Measurements from ENCODE around the gene FBXO11. TPM values are rescaled to one million over a fixed set of nuclear protein-coding genes. Genes with fewer than 3 reads are reported as not detected.
"Not testable (repeated sequence)": the region's sequence is repeated elsewhere in the genome, so short reads cannot be mapped to it uniquely, and the experiment has no call there.

Gene FBXO11
- polyA plus RNA-seq, 1 donor (not counting 4 experiments of a cell fraction or from before 2014, with no cell fraction given) = 45.5 TPM

GRCh38 chr2:47864566-47864965 lies 41.7 kb downstream of the FBXO11 start:
- H3K4me1 ChIP-seq (ENCODE audit: control insufficient read depth, extremely low read depth, insufficient read depth, low read length) = peaks cover 12% of the 10 kb centered on the region
- H3K4me3 ChIP-seq (ENCODE audit: control insufficient read depth in 2 of 3, extremely low read depth in 1 of 3, insufficient read depth in 2 of 3, low read depth in 1 of 3, low read length in 3 of 3) = no peak overlapping the region
- no peak overlapping the region for H3K27ac ChIP-seq (ENCODE audit: control insufficient read depth, insufficient read depth, low read length)
- no peaks in the 10 kb centered on the region for H3K9me3 ChIP-seq (ENCODE audit: control insufficient read depth, low read depth, low read length)
- H3K4me2 ChIP-seq (ENCODE audit: control insufficient read depth, extremely low read depth, insufficient read depth, low read depth, low read length) = no peak overlapping the region
- dilution Hi-C loops (cut with MboI; ENCODE audit: extremely low pct_ligation_motif_present, low sequenced_read_pairs) = no loop called here
- no peaks in the 10 kb centered on the region for H3K36me3 ChIP-seq (ENCODE audit: control insufficient read depth in 2 of 2, extremely low read depth in 1 of 2, insufficient read depth in 2 of 2, low read length in 2 of 2)
- FAIRE-seq (no peak), DNase-seq (ENCODE audit: low read depth, low spot score) (no peak)
- peaks cover 94% of the 10 kb centered on the region for H3K79me2 ChIP-seq (ENCODE audit: control insufficient read depth, insufficient read depth, low read length)
- no peak overlapping the region for H3K9ac ChIP-seq (ENCODE audit: control insufficient read depth, extremely low read depth, insufficient read depth, low read length)
- H4K20me1 ChIP-seq (ENCODE audit: control insufficient read depth, extremely low read depth, insufficient read depth, low read length) = peaks cover 4% of the 10 kb centered on the region
- H3K9me1 ChIP-seq (ENCODE audit: control insufficient read depth, extremely low read depth, insufficient read depth, low read length) = no peaks in the 10 kb centered on the region
- no peak for TF ChIP-seq EZH2 (IDR thresholded peaks at IDR 0.05; ENCODE audit: low read length)
- TF ChIP-seq, protein P1, sequence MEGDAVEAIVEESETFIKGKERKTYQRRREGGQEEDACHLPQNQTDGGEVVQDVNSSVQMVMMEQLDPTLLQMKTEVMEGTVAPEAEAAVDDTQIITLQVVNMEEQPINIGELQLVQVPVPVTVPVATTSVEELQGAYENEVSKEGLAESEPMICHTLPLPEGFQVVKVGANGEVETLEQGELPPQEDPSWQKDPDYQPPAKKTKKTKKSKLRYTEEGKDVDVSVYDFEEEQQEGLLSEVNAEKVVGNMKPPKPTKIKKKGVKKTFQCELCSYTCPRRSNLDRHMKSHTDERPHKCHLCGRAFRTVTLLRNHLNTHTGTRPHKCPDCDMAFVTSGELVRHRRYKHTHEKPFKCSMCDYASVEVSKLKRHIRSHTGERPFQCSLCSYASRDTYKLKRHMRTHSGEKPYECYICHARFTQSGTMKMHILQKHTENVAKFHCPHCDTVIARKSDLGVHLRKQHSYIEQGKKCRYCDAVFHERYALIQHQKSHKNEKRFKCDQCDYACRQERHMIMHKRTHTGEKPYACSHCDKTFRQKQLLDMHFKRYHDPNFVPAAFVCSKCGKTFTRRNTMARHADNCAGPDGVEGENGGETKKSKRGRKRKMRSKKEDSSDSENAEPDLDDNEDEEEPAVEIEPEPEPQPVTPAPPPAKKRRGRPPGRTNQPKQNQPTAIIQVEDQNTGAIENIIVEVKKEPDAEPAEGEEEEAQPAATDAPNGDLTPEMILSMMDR (optimal IDR thresholded peaks at IDR 0.05 in 1 of 3, IDR thresholded peaks at IDR 0.05 in 1 of 3, conservative IDR thresholded peaks at IDR 0.05 in 1 of 3; ENCODE audit: extremely low read depth in 1 of 3, insufficient read depth in 2 of 3, low read length in 3 of 3) = no peak
- H3K27me3 ChIP-seq (ENCODE audit: control insufficient read depth, extremely low read depth, insufficient read depth, low read length) = no peaks in the 10 kb centered on the region
- H2AFZ ChIP-seq (ENCODE audit: control insufficient read depth, low read length) = no peak overlapping the region

GRCh38 chr2:47862949-47863348 lies 43.3 kb downstream of the FBXO11 start:
- dilution Hi-C loops (cut with MboI; ENCODE audit: extremely low pct_ligation_motif_present, low sequenced_read_pairs) = no loop called here
- no peak overlapping the region for H3K9ac ChIP-seq (ENCODE audit: control insufficient read depth, extremely low read depth, insufficient read depth, low read length)
- H3K4me3 ChIP-seq (ENCODE audit: control insufficient read depth in 2 of 3, extremely low read depth in 1 of 3, insufficient read depth in 2 of 3, low read depth in 1 of 3, low read length in 3 of 3) = no peak overlapping the region
- H4K20me1 ChIP-seq (ENCODE audit: control insufficient read depth, extremely low read depth, insufficient read depth, low read length) = peaks cover 4% of the 10 kb centered on the region
- H3K4me1 ChIP-seq (ENCODE audit: control insufficient read depth, extremely low read depth, insufficient read depth, low read length) = peaks cover 12% of the 10 kb centered on the region
- DNase-seq (ENCODE audit: low read depth, low spot score) (no peak), FAIRE-seq (no peak)
- H3K27ac ChIP-seq (ENCODE audit: control insufficient read depth, insufficient read depth, low read length) = no peak overlapping the region
- H3K79me2 ChIP-seq (ENCODE audit: control insufficient read depth, insufficient read depth, low read length) = peaks cover 91% of the 10 kb centered on the region
- H3K27me3 ChIP-seq (ENCODE audit: control insufficient read depth, extremely low read depth, insufficient read depth, low read length) = no peaks in the 10 kb centered on the region
- no peaks in the 10 kb centered on the region for H3K36me3 ChIP-seq (ENCODE audit: control insufficient read depth in 2 of 2, extremely low read depth in 1 of 2, insufficient read depth in 2 of 2, low read length in 2 of 2)
- H2AFZ ChIP-seq (ENCODE audit: control insufficient read depth, low read length) = no peak overlapping the region
- H3K4me2 ChIP-seq (ENCODE audit: control insufficient read depth, extremely low read depth, insufficient read depth, low read depth, low read length) = no peak overlapping the region
- TF ChIP-seq EZH2 (IDR thresholded peaks at IDR 0.05; ENCODE audit: low read length) = no peak
- TF ChIP-seq, protein P1 (optimal IDR thresholded peaks at IDR 0.05 in 1 of 3, IDR thresholded peaks at IDR 0.05 in 1 of 3, conservative IDR thresholded peaks at IDR 0.05 in 1 of 3; ENCODE audit: extremely low read depth in 1 of 3, insufficient read depth in 2 of 3, low read length in 3 of 3) = no peak
- H3K9me1 ChIP-seq (ENCODE audit: control insufficient read depth, extremely low read depth, insufficient read depth, low read length) = no peaks in the 10 kb centered on the region
- H3K9me3 ChIP-seq (ENCODE audit: control insufficient read depth, low read depth, low read length) = no peaks in the 10 kb centered on the region

GRCh38 chr2:47853067-47853777 lies 53.1 kb downstream of the FBXO11 start:
- H3K9me3 ChIP-seq (ENCODE audit: control insufficient read depth, low read depth, low read length); H4K20me1 ChIP-seq (ENCODE audit: control insufficient read depth, extremely low read depth, insufficient read depth, low read length); H3K4me2 ChIP-seq (ENCODE audit: control insufficient read depth, extremely low read depth, insufficient read depth, low read depth, low read length); DNase-seq (ENCODE audit: low read depth, low spot score); FAIRE-seq; H3K36me3 ChIP-seq (ENCODE audit: control insufficient read depth in 2 of 2, extremely low read depth in 1 of 2, insufficient read depth in 2 of 2, low read length in 2 of 2); H3K4me3 ChIP-seq (ENCODE audit: control insufficient read depth in 2 of 3, extremely low read depth in 1 of 3, insufficient read depth in 2 of 3, low read depth in 1 of 3, low read length in 3 of 3); H3K4me1 ChIP-seq (ENCODE audit: control insufficient read depth, extremely low read depth, insufficient read depth, low read length); H3K9me1 ChIP-seq (ENCODE audit: control insufficient read depth, extremely low read depth, insufficient read depth, low read length); H3K9ac ChIP-seq (ENCODE audit: control insufficient read depth, extremely low read depth, insufficient read depth, low read length); H2AFZ ChIP-seq (ENCODE audit: control insufficient read depth, low read length); H3K27ac ChIP-seq (ENCODE audit: control insufficient read depth, insufficient read depth, low read length); dilution Hi-C loops (cut with MboI; ENCODE audit: extremely low pct_ligation_motif_present, low sequenced_read_pairs); H3K27me3 ChIP-seq (ENCODE audit: control insufficient read depth, extremely low read depth, insufficient read depth, low read length): not testable (repeated sequence)
- H3K79me2 ChIP-seq (ENCODE audit: control insufficient read depth, insufficient read depth, low read length) = peaks cover 87% of the 10 kb centered on the region
